HG03159 (cell line): ENCODE measurements around the gene ARMC7.

ENCODE experiments used
- ATAC-seq: cut with Tn5 transposase; IDR thresholded peaks from one replicate; pipeline ENCODE4 v1.9.1; 2021; ENCODE audit warnings: mild to moderate bottlenecking, moderate library complexity; ENCODE audit not compliant: unreplicated experiment

Gene ARMC7

DNA sequence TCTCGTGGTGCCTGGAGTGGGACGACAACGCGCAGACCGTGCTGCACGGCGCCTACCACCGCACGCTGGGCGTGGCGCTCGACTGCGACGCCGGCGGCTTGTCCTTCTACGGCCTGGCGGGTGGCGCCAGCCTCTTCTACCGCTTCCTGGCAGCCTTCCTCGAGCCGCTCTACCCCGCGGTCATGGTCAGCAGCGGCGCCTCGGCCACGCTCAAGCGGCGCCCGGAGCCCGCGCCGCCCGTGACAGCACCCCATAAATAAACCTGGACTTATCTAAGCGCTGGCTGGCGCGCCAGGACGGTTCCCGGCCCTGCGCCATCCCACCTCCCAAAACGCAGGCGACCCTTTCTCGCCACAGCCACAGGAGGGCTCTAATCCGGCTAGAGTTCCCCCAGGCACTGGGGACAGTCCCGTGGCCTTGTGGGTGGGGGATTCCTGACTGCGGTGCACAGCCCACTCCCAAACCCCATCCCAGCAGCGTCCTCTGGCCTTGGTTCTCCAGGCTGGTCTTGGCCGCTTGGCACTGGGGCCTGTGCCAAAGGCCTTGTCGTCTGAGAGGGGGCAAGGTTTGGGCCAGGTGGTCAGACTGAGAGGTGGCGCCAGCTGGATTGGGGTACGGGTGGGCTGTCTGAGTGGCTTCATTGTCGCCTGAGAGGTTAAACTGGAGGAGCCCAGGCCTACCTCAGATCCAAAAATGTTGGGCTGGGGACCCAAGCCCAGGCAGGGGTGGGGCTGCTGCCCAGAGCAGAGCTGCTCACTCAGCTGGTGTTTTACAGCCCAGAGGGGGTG is 32.1 kb upstream of the ARMC7 start:
- ATAC-seq = peak; percentile 37

- peak; percentile 53 for ATAC-seq
Measured at GRCh38 chr17:75078284-75079022, 31.3 kb upstream of the ARMC7 start.

GRCh38 chr17:75079023-75079373 is 30.8 kb upstream of the ARMC7 start:
- ATAC-seq = no peak

- ATAC-seq = no peak
Measured at GRCh38 chr17:75081611-75082540, 27.9 kb upstream of the ARMC7 start.

DNA sequence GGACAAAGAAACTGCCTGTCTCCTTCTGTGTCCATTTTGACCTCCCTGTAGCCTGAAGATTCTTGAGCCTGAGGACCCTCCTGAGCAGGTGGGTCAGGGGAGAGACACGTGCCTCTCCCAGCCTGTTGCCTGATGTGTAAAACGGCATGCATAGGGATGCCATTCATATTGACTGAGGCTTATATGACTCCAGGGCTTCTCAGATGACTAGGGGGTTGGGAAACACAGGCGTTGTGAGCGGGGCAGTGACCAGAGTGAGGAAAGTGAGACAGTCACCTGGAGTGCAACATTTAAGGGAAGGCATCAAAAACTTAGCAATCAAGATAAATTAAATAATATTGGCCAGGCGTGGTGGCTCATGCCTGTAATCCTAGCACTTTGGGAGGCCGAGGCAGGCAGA is 27.1 kb upstream of the ARMC7 start:
- no peak for ATAC-seq

DNA sequence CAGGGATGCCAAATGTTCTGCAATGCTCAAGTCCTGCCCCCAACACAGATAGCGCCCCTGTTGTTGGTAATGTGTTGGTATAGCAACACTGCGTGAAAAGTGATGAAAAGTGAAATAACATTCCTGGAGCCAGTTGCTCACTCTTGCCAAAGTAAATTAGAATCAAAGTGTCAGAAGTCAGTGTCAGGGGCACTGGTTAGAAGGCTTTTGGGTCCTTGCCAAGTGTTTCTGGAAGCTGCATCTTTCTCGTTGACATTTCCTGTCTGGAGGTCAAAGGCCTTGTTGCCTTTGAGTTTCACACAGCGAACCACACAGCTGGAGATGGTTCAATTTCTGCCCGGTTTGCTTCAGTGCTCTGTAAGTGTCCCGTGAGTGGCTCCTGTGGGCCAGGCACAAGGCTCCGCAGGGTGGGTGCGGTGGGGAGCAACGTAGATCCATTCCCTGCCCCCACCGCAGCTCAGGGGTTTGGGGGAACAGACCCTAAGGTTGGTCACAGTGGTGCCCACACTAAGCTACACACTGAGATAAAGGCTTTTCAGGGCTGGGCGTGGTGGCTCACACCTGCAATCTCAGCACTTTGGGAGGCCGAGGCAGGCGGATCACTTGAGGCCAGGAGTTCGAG is 25.6 kb upstream of the ARMC7 start:
- no peak for ATAC-seq

- ATAC-seq = no peak
Measured at GRCh38 chr17:75086496-75087181, 23.1 kb upstream of the ARMC7 start.

GRCh38 chr17:75087182-75087557 is 22.6 kb upstream of the ARMC7 start:
- no peak for ATAC-seq

- no peak for ATAC-seq
Measured at GRCh38 chr17:75087558-75088453, 22.0 kb upstream of the ARMC7 start, which contains the start of gene SLC16A5. Gene SLC16A5, plus strand, starts transcription at chr17:75087954. Its CDS starts 5,683 bp downstream, at chr17:75093637.

DNA sequence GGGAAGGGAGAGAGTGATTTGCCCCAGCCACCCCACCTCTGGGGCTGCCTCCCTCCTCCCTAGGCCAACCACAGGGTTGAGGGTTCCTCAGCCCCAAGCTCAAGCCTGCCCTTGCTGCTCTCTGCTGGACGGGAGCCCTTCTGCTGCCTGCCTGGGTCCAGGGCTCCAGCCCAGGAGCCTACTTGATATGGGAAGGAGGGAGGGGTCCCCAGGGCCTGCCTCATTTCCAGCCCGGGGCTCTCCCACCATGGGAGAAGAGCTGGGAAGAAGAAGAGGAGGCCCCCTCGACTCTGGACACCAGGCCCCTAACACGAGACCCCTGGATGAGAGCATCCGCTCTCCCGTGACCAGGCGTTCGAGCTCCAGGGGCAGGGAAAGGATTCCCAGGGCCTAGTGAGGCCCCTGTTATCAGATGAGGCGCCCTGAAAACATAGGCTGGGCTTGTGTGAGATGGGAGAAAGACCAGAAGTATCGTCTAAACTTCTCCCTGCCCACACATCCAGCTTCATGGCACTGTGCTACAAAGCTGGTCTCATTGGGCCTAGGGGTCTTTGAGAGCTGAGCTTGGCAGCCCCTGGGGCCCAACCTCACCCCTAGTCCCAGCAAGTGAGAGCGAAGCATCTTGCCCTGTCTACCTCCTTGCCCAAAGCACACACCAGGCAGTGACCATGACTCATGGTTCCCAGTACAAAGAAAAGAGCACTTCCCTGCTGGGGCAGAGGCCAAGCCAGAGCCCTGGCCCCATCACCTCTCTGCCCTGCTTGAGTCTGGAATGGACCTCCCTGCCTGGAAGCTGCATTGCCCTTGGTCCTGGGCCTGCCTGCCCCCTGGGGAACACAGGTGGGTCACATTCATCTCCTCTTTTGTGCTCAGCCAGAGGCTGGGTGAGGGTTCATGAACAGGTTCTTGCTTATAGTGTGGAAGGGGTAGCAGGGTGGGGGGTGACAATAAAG is 21.0 kb upstream of the ARMC7 start:
- no peak for ATAC-seq

DNA sequence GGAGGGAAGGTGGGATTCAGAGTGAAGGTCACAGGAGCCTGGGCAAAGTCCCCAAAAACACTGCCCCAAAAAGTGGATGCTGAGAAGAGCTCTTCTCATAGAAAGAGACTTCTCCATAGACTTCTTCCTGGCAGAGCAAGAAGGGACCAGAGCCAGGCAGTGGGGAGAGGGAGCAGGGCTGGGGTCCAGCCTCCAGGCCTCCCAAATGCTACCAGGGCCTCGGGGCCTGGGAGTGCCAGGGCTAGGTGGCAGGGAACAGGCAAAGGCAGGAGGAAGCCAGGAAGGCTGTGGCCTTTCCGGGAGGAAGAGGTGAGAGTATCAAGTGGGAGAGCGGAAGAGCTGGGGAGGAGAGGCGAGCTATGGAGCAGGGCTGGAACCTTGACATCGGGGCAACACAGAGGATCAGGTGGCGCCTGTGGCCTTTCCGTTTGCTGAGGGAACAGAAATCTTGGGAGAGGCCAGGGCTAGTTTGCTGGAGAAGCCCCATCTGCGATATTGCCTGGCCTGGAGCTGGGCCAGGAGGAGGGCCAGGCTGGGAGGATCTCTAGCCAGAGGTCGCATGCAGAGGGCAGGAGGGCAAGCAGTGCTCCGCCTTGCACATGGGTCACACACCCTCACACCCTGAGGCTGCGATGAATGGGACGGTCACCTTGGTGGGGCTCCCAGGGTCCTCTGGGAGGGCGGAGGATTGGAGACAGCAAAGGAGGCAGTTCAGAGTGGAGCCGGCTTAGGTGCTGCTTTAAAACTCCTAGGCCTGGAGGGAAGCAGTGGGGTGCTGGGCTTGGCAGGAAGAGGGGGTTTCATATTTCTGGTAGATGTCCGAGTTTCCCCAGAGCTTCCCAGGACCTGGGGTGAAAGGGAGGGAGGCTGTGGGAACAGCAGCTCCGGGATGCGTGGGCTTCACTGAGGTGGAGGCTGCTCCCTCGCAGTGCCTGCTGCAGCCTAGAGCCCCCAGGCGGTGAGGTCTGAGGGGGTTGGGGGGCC is 18.6 kb upstream of the ARMC7 start:
- ATAC-seq = no peak

GRCh38 chr17:75091855-75092327 is 17.9 kb upstream of the ARMC7 start:
- no peak for ATAC-seq

GRCh38 chr17:75093548-75094158 is 16.1 kb upstream of the ARMC7 start:
- ATAC-seq = no peak

DNA sequence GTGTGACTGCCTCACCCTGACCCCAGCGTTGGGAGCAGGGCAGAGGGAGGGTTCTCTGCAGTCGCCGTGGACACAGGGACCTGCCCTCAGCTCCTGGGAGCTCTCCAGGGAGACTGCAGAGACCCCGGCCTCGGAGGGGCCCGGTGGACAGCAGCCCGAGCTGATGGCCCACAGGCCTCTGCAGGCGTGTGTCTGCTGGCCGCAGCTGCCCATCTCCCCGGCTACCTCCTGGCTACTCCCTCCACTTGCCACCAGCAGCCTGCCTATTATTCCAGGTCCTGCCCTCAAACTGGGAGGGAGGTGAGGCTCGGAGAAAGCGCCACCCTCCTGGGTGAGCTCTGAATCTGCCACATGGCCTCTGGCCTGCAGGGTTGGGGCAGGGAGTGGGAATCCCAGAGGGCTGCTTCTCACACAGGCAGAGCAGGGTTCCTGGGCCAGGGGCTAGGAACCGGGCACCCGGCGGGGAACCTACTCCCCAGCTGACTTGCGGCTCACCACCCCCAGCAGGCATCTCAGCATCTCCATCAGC is 14.8 kb upstream of the ARMC7 start:
- no peak for ATAC-seq

DNA sequence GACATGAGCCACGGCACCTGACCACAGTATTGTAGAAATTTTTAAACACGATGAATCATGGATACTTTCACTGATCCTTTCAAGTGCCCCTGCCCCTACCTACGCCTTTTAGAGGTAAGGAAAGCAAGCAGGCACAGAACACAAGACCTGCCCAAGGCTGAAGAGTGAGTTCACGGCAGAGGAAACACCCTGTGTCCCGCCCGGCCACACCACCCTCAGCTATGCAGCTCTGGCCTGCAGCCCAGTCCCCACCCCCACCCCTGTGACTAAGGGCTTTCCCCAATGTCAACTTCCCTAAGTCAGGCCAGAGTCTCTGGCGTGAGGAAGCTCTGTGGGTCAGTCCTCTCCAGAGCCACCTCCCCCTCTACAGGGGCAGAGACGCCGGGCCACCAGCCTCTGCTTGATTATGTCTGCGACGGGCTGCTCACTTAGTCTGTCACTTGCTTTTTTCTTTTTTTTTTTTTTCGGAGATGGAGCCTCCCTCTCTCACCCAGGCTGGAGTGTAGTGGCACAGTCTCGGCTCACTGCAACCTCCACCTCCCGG is 13.6 kb upstream of the ARMC7 start:
- ATAC-seq = no peak

DNA sequence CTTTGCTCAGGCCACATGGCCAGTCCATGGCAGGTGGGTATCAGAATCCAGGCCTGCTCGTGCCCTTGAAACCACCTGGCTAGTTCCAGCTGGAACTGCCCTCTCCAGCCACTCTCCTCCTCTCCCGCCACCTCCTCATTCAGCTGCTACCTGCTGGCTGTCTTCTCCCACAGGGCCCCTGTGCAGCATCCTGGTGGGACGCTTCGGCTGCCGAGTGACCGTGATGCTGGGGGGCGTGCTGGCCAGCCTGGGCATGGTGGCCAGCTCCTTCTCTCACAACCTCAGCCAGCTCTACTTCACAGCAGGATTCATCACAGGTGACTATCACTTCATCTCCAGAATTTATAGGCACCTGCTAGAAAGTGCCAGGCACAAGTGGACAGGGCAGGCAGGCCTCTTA is 11.9 kb upstream of the ARMC7 start:
- no peak for ATAC-seq
